Amniotic stem cell (primary cell): ENCODE results near the gene SNX17.

Experiments used
- DNase-seq: peaks from one replicate; lab custom pipeline; 2025; lab: John Stamatoyannopoulos, UW

The SNX17 gene

DNA sequence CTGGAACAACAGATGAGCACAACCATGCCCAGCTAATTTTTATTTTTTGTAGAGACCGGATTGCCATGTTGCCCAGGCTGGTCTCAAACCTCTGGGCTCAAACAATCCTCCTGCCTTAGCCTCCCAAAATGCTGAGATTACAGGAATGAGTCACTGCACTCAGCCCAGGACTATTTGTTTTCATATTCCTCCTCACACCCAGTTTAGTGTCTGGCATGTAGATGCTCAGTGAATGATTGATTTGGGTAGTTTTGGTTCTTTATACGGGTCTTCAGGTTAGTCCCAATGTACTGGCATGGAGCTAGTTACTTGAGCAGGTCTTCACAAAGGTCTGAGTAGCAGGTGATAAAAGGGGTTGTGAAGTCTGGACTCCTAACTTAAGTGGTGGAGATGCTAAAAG lies 6.5 kb upstream of the SNX17 start:
- no peak for DNase-seq

DNA sequence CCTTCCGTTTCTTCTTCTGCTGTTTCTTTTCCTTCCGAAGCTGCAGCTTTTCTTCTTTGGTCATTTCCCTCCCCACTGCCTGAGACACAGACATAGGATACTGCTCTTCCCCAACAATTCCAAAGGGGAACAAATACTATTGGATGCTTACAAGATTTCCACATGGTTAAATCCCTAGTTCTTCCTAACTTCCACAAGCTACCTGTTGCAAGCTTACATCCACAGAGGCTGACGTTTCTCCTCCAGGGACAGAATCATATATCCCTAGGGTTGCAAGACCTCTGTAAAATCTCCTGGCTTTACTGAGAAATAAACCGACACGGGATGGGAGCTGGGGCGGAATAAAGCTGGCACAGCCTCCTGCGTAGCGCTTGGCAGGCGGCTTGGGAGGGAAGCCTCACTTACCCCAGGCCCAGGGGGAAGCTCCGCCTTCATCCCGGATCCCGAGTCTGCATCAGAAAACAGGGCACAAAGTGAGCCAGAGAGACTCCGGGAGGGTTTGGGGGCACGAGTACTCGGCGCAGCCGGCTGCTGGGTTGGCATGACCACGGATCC lies 868 bp upstream of the SNX17 start:
- peak; percentile 25 for DNase-seq

DNA sequence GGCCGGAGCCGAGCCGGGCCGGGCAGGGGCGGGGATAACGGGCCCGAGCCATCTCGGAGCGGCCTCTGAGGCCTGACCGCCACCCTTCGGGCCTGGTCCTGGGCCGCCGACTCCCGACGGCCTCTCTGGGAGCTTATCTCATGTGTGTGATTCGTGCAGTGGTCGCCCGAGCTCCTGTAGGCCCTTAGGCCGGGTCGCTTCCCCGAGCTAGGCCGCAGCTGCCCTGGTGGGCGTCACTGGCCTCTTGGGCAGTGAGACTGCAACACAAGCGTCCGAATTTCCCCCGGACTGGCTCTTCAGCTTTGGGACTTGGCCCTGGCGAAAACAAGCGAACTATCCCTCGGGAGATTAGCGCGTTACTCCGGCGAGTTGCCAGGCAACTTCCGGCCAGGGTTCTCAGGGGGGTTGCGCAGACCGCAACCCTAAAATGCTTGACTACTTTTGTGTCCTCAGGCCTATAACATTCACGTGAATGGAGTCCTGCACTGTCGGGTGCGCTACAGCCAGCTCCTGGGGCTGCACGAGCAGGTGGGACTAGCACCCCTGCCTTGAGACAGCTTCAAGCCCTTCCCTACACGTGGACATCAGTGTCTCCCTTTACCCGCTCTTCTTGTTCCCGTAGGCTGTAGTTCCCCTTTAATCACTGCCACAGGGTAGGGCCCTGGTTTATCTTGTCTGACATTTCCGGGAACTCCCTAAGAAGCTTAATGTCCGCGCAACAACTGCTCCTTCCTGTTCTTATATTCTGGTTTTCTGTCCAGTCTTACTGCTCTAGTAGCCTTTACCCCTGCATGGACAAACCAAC lies 602 bp downstream of the SNX17 start:
- DNase-seq = no peak

DNA sequence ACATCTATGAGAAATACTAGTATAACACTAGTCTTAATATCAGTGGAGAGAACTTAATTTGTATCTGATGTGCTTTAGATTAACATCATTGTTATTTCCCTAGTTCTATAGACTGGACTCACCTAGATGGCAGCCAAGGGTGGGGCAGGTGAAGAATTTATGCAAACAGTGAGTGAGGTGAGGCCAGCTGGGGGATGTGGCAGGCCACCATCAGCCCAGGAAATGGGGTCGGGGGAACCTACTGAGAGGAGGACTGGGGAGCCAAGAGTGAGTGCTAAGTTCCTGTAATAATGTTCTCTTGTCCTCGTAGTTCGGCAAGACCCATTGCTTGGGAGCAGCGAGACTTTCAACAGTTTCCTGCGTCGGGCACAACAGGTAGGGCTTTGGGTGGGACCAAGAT lies 2.5 kb downstream of the SNX17 start:
- no peak for DNase-seq

DNA sequence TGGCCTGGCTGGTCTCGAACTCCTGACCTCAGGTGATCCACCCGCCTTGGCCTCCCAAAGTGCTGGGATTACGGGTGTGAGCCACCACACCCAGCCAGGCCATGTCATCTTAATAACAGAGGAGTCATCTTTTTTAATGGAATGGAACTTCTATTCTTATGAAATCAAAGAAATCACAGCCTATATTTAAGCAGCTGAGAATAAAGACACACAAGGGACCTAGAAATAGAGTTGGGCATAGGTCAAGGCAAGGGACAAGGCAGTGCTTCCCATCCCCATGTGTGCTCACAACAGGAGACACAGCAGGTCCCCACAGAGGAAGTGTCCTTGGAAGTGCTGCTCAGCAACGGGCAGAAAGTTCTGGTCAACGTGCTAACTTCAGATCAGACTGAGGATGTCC lies 3.2 kb downstream of the SNX17 start:
- DNase-seq = no peak

DNA sequence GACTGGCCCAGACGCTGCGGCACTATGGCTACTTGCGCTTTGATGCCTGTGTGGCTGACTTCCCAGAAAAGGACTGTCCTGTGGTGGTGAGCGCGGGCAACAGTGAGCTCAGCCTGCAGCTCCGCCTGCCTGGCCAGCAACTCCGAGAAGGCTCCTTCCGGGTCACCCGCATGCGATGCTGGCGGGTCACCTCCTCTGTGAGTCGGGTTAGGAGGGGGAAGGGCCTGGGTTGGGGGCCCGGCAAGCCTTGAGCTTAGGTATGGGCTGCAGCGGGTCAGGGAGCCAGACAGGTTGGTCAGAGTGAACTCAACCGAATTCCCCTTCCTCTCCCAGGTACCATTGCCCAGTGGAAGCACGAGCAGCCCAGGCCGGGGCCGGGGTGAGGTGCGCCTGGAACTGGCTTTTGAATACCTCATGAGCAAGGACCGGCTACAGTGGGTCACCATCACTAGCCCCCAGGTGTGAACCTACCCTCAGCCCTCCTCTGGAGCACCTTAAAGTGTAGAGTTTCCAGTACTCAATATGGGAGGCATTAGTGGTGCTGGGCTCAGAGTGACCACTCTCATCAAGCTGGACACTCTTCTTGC lies 5.2 kb downstream of the SNX17 start:
- no peak for DNase-seq

DNA sequence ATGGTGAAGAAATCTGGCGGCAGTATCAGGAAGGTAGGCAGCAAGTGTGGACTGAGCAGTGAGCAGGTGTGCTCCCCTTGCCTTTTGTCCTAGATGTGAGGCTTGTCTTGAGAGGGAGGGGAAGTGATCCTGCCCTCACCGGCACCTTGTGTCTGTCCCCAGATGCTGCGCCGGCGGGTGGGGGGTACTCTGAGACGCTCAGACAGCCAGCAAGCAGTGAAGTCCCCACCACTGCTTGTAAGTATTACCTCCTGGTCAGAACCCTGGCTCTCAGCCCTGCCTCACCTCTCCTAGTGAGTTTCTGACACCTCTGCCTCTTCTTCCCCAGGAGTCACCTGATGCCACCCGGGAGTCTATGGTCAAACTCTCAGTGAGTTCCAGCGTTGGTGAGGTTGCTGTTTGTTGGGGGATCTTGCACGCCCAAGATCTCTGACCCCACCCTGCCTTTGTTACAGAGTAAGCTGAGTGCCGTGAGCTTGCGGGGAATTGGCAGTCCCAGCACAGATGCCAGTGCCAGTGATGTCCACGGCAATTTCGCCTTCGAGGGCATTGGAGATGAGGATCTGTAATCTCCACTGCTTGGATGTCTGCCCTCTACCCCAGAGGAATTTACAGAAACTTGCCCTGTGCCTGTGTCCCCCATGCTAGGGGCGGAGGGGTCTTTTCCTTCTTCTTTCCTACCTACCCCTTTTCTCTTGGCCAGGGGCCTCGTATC lies 5.9 kb downstream of the SNX17 start:
- DNase-seq = no peak

DNA sequence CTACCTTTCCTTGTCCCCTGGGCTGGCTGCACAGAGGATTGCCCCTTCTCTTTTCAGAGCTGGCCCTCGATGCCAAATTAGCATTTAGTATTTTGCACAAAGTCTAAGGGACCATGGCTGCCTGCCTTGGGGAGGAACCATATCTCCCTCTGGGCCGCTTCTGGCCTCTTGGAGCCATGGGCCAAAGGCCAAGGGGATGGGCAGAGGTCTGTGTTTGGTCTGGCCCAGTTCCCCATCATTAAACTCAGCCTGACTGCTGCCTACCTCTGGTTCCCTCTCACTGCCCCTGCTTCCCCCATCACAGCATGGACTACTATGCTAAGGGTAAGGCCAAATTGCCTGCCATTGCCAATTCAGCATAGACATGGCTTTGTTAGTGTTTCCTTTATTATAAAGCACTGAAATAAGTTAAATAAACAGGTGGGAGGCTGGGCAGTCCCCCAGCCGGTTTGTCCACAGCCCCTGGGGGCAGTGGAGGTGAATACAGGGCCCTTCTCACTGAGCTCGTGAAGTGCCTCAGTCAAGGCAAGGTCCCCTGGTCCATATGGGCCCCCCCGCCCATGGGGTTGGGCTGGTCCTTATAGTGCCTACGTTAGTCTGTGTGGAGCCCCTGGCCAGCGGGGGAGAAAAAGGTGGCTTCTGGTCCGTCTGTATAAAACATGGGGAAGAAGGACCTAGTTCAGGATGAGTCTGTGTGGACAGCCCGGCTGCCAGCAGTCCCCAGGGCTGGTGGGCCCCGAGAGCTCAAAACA lies 6.6 kb downstream of the SNX17 start:
- DNase-seq = no peak

DNA sequence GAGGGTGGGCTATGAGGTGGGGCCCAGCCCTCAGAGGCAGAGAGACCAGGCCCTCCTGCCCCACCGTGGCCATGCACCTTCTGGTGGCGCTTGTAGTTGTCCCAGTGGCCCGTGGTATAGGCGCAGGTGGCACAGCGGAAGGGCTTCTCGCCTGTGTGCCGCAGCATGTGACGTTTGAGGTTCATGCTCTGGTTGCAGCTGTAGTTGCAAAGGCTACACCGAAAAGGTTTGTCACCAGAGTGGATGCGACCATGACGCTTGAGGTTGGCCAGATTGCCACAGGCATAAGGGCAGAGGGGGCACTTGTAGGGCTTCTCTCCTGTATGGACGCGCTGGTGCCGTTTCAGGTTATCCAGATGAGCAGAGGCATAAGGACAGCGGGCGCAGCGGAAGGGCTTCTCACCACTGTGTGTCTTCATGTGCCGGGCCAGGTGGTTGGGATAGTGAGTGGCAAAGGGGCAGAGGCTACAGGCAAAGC lies 7.2 kb downstream of the SNX17 start:
- no peak for DNase-seq

DNA sequence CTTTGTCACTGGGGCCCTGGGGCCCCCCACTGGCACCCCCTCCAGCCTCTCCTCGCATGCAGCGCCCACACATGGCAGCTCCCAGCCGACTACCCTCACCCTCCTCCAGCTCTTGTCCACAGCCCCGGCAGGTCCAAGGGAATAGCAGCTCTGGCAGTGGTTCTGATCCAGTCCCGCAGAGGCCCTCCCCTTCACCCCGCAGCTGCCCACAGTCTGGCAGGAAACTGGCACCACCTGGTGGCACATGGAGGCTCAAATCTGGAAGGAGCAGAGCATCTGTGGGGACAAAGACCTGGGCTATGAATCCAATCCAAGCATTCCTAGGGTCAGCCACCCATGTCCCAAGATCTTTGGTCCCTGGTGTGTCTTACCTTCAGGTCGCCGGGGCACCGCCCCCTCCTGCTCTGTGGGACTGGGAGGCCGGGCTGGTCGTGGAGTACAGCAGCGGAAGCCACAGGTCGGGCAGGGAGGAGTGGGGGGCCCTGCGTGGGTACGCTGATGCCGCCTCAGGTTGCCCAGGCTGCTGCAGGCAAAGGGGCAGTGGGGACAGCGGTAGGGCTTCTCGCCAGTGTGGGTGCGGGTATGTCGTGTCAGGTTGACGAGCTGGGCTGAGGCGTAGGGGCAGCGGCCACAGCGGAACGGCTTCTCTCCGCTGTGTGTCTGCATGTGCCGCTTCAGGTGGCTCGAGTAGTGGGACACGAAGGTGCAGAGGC lies 7.8 kb downstream of the SNX17 start:
- no peak for DNase-seq

DNA sequence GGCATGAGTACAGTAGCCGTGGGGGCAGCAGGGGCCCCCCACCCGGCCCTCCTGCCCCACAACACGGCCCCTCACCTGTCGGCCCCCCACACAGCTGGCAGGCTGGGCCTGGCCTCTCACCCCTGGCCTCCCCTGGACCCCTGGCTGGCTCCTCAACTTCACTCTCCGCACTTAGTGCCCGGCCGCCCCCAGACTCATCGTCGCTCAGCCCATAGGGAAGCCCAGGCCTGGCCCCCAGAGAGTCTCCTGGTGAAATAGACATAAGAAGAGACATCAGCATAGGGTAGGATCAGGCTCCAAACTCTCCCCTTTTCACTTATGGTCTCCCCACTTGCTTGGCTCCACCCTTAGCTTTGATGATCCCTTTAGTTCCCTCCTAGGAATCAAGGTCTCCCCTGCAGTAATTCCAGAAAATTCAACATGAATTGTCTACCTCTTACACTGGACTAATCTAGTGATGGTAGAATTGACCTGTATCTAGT lies 8.4 kb downstream of the SNX17 start:
- DNase-seq = no peak

DNA sequence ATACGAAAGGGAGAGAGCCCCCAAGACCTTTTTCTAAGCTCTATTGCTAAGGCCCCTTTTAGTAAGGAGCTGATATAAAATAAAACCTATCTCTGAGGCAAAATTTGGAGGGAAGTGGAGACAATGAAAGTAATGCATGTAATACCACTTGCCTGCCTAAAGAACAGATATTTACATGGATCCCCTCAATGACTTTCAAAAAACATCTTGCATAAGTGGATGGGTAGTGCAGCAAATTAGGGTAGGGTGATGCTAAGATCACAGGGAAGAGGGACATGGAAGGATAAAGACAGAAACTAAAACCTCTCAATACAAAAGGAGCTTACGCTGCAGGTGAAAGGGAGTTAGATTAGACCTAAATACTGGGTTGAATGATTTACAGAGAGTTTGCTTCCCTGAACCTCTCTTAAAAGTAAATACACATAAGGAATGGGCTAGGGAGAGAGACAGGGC lies 9.0 kb downstream of the SNX17 start:
- DNase-seq = no peak

DNA sequence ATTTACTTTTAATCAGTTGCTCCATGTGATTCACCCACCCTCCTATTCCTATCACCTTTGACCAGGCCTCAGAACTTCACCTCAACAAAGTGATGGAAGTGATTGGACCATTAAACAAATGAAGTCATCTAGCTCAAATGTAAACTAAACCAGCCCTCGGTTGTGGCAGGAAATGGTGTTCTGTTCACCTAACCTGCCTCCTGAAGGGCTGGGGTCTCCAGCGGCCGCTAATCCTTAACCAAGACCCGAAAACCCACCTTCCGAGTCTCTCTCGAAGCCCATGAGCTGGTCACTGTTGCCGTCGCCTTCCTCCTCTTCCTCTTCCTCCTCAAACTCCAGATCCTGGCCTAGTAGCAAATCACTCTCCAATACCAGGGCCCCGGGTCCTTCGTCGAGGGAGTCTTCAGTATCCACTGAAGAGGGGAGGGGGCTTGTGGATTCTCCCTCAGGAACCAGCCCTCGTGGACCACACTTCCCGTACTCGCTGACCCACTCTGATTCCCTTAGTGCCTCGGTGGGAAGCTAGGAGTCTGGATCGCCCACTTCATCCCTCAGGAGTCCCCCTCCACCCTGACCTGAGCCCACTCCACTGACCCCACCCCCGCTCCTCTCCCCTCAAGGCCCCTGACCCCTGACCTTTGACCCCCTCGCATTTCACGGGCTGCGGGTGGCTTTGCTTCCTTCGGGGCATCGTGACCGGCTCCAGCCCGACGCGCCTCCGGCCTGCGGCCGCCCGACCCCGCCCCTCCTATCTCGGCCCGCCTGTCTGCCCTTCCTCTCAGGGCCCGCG lies 9.6 kb downstream of the SNX17 start:
- DNase-seq = no peak

DNA sequence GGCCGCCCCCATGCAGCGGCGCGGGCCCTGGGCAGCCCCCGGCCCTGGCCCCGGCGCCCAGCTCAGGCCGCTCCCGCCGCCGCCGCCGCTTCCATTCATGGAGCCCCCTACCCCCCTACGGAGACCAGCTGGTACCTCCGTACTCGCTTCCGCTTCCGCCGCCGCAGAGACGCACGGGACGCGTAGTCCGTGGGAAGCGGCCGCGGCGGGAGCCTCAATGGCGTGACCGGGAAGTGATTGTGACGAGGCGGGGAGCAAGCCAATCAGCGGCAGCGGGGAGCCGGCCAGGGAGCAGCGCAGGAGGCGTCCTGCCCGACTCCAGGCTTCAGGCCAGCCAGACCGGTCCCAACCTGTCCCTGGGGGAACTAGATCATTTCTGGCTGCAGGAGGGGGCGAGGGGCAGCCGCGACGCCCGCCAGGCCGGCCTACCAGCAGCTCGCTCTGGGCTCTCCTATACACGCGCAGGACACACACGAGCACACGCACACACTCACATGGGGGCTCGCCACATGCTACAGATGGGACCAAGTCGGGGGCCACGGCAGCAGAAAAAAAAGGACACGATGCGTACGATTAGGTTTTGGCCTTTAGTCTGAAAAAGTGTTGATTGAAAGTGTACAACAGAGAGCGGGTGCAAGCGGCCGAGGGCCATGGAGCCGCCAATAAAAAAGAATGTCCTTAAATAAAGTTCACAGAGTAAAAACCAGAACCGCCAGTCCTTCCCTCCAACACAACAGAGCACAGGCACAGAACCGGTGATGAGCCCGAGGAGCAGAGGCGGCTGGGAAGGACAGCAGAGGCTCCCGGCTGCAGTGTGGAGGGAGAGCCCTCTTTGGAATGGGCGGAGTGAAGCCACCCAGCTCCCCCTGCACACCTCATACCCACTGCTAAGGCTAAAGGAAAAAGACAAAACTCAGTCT lies 10.5 kb downstream of the SNX17 start, which contains the start of gene ZNF513:
TSS of gene ZNF513 (minus strand) at position 109 of the 920 bp plus-strand sequence. CDS start 208 bp downstream, outside the sequence.
- DNase-seq = peak; percentile 94

DNA sequence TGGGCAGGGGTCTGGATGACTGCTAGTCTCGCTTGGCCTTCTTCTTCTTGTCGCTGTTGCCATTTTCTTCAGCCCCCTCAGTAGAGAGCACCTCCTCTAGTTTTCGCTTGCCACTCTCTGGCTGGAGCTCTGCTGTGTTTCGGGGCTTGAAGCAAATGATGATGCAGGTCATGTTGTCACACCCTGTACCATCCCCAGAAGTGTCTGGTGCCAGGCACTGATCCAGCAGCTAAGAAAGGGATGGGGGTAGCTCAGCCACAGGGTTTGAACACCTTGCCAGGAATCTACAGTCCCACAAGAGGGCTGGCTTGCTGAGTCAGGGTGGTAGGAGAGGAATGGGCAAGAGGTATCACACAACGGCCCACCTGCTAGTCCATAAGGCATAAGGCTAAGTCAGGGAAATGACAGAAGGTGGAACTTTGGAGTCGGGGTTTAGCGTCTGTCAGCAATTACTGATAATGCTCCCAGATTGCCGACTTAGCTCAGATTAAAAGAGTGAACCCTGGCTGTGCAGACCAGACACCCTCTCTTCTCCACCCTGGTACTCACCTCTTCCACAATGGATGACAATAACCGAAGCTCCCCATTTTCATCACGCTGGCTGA lies 11.3 kb downstream of the SNX17 start:
- DNase-seq = no peak

DNA sequence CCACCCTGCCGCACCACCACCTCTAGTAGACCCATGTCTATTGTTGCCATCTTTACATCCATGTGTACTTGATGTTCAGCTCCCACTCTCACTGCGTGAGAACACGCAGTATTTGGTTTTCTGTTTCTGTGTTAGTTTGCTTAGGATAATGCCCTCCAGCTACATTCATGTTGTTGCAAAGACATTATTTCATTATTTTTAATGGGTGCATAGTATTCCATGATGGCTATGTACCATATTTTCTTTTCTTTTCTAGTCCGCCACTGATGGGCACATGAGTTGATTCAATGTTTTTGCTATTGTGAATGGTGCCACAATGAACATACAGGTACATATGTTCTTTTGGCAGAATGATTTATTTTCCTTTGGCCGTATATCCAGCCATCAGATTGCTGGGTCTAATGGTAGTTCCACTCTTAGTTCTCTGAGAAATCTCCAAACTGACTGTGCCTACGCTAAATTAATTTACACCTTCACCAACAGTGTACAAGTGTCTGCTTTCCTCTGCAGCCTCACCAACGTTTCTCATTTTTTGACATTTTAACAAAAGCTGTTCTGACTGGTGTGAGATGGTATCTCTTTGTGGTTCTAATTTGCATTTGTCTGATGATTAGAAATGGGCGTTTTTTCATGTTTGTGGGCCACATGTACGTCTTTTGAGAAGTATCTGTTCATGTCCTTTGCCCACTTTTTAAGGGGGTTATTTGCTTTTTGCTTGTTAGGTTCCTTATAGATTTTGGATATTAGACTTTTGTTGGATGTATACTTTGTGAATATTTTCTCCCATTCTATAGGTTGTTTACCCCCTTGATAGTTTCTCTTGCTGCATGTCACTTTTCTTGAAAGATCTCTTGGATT lies 20.6 kb downstream of the SNX17 start:
- no peak for DNase-seq

DNA sequence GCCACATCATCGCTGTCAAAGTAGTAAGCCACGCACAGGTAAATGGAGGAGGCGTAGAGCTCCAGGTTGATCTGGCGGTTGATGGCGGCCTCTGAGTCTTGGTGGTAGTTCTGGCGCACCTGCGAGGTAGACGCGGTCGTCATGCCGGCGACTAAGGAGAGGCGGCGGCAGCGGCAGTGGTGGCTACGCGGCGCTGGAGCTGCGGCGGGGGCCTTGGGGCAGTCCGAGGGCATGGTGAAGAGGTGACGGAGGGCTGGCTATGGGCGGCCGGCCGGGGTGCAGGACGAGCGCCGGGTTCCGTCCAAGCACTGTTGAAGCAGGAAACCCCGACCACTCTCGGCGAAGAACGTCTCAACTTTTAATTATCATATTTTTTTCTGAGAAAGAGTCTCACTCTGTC lies 22.8 kb downstream of the SNX17 start:
- no peak for DNase-seq

DNA sequence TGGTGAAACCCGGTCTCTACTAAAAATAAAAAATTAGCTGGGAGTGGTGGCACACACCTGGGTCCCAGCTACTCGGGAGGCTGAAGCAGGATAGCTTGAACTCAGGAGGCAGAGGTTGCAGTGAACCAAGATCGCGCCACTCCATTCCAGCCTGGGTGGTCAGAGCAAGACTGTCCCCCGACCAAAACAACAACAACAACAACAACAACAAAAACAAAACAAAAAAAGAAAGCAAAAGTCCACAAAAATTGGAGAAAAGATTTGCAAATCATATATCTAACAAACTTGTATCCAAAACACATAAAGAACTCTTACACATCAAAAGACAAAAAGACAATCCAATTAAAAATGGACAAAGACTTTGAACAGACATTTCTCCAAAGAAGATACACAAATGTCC lies 28.5 kb downstream of the SNX17 start:
- DNase-seq = no peak
